Measurements from ENCODE around the gene CKMT1A.
A peak's percentile ranks its signal among the peaks of the same experiment; 100 is the strongest.
"Not testable (repeated sequence)": the region's sequence is repeated elsewhere in the genome, so short reads cannot be mapped to it uniquely, and the experiment has no call there.

The CKMT1A gene

GRCh38 chr15:43710431-43711131 is 16.9 kb downstream of the CKMT1A start:
- not testable (repeated sequence) for H3K27me3 ChIP-seq (ENCODE audit: control insufficient read depth, insufficient read depth, low read length); H3K4me1 ChIP-seq (ENCODE audit: control insufficient read depth, insufficient read depth, low read length); H3K4me3 ChIP-seq (ENCODE audit: low read length); H3K36me3 ChIP-seq (ENCODE audit: control insufficient read depth, insufficient read depth, low read length); H3K27ac ChIP-seq (ENCODE audit: low read depth, low read length); H3K9ac ChIP-seq (ENCODE audit: low read length)

DNA sequence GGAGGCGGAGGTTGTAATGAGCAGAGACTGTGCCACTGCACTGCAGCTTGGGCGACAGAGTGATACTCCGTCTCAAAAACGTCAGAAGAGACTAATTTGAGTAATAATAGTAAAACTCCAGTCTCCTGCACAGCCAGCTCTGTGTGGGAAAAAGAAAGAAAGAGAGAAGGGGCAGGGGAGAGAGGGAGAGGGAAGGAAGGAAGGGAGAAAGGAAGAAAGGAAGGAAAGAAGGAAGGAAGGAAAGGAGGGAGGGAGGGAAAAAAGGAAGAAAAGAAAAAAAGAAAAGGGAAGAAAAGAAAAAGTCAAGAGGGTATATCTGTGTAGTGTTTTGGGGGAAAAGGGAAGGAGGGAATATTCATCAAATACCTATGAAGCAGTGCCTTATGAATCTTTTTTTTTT is 29.5 kb downstream of the CKMT1A start:
- Histone ChIP-seq H3K4me1 (ENCODE audit: control insufficient read depth, insufficient read depth, low read length) (no peaks in the 10 kb centered on the region), H3K4me3 (ENCODE audit: low read length) (no peak overlapping the region), H3K27ac (ENCODE audit: low read depth, low read length) (no peak overlapping the region), H3K27me3 (ENCODE audit: control insufficient read depth, insufficient read depth, low read length) (no peaks in the 10 kb centered on the region), H3K36me3 (ENCODE audit: control insufficient read depth, insufficient read depth, low read length) (no peaks in the 10 kb centered on the region), H3K9ac (ENCODE audit: low read length) (no peak overlapping the region)

GRCh38 chr15:43726306-43726705 is 32.6 kb downstream of the CKMT1A start:
- H3K4me3 ChIP-seq (ENCODE audit: low read length); H3K27me3 ChIP-seq (ENCODE audit: control insufficient read depth, insufficient read depth, low read length); H3K27ac ChIP-seq (ENCODE audit: low read depth, low read length); H3K9ac ChIP-seq (ENCODE audit: low read length); H3K4me1 ChIP-seq (ENCODE audit: control insufficient read depth, insufficient read depth, low read length); H3K36me3 ChIP-seq (ENCODE audit: control insufficient read depth, insufficient read depth, low read length): not testable (repeated sequence)

GRCh38 chr15:43728053-43728725 is 34.5 kb downstream of the CKMT1A start:
- not testable (repeated sequence) for H3K36me3 ChIP-seq (ENCODE audit: control insufficient read depth, insufficient read depth, low read length); H3K27me3 ChIP-seq (ENCODE audit: control insufficient read depth, insufficient read depth, low read length); H3K27ac ChIP-seq (ENCODE audit: low read depth, low read length); H3K9ac ChIP-seq (ENCODE audit: low read length); H3K4me1 ChIP-seq (ENCODE audit: control insufficient read depth, insufficient read depth, low read length); H3K4me3 ChIP-seq (ENCODE audit: low read length)

- H3K4me3 ChIP-seq (ENCODE audit: low read length) = no peak overlapping the region
- H3K27ac ChIP-seq (ENCODE audit: low read depth, low read length) = no peak overlapping the region
- H3K27me3 ChIP-seq (ENCODE audit: control insufficient read depth, insufficient read depth, low read length) = no peaks in the 10 kb centered on the region
- no peak overlapping the region for H3K9ac ChIP-seq (ENCODE audit: low read length)
- no peaks in the 10 kb centered on the region for H3K4me1 ChIP-seq (ENCODE audit: control insufficient read depth, insufficient read depth, low read length)
- no peaks in the 10 kb centered on the region for H3K36me3 ChIP-seq (ENCODE audit: control insufficient read depth, insufficient read depth, low read length)
Measured at GRCh38 chr15:43735416-43735815, 41.8 kb downstream of the CKMT1A start.

GRCh38 chr15:43746245-43746902 is 52.7 kb downstream of the CKMT1A start, which contains the start of gene PDIA3:
TSS of gene PDIA3 (plus strand) at chr15:43746438. CDS start at chr15:43746540, 102 bp downstream.
- Histone ChIP-seq H3K27ac (ENCODE audit: low read depth, low read length) (peak within 1 kb of the TSS; percentile 95), H3K4me3 (ENCODE audit: low read length) (peak within 1 kb of the TSS; percentile 78), H3K9ac (ENCODE audit: low read length) (peak within 1 kb of the TSS; percentile 86)
- H3K36me3 ChIP-seq (ENCODE audit: control insufficient read depth, insufficient read depth, low read length); H3K4me1 ChIP-seq (ENCODE audit: control insufficient read depth, insufficient read depth, low read length); H3K27me3 ChIP-seq (ENCODE audit: control insufficient read depth, insufficient read depth, low read length): not testable (repeated sequence)

DNA sequence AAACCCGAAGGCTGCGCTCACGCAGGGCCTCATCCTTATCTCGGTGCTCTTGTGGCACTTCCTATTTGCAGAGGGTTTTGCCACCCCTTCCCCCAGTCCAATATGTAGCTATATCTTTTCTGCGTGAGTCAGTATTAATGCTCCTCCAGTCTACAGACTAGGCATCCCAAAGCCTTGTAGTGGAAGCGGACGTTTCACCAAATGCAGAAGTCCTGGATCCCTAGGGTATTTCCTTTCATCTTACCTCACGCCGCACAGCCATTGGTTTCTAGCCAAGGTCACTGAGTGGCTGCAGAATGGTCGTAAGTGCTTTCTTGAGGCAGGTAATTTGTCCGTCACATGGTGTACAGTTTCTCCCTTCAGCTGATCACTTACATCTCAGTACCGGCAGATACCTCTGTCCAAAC is 53.2 kb downstream of the CKMT1A start:
- H3K4me1 ChIP-seq (ENCODE audit: control insufficient read depth, insufficient read depth, low read length); H3K36me3 ChIP-seq (ENCODE audit: control insufficient read depth, insufficient read depth, low read length); H3K27me3 ChIP-seq (ENCODE audit: control insufficient read depth, insufficient read depth, low read length): not testable (repeated sequence)
- H3K9ac ChIP-seq (ENCODE audit: low read length) = peak overlapping the region; percentile 86
- peak overlapping the region; percentile 78 for H3K4me3 ChIP-seq (ENCODE audit: low read length)
- peak overlapping the region; percentile 95 for H3K27ac ChIP-seq (ENCODE audit: low read depth, low read length)

- peaks cover 2% of the 10 kb centered on the region for H3K4me1 ChIP-seq (ENCODE audit: control insufficient read depth, insufficient read depth, low read length)
- no peaks in the 10 kb centered on the region for H3K27me3 ChIP-seq (ENCODE audit: control insufficient read depth, insufficient read depth, low read length)
- H3K27ac ChIP-seq (ENCODE audit: low read depth, low read length) = no peak overlapping the region
- no peak overlapping the region for H3K9ac ChIP-seq (ENCODE audit: low read length)
- no peak overlapping the region for H3K4me3 ChIP-seq (ENCODE audit: low read length)
- H3K36me3 ChIP-seq (ENCODE audit: control insufficient read depth, insufficient read depth, low read length) = no peaks in the 10 kb centered on the region
Measured at GRCh38 chr15:43748376-43748775, 54.7 kb downstream of the CKMT1A start.

All from rectal smooth muscle tissue (tissue), 1 donor.